SW480 (cell line): Measurements from ENCODE around the gene TNKS2.
A peak's percentile ranks its signal among the peaks of the same experiment; 100 is the strongest.
"Not testable (repeated sequence)": the region's sequence is repeated elsewhere in the genome, so short reads cannot be mapped to it uniquely, and the experiment has no call there.

Source experiments
- DNase-seq: peaks from one replicate; pipeline ENCODE4 v3.0.0-alpha.2; 2016; ENCODE audit warnings: low spot score

TNKS2 gene

GRCh38 chr10:91865562-91866081 is 67.4 kb downstream of the TNKS2 start:
- no peak for DNase-seq

- no peak for DNase-seq
Observed at GRCh38 chr10:91875156-91875555, 76.9 kb downstream of the TNKS2 start.

- no peak for DNase-seq
Observed at GRCh38 chr10:91875779-91876178, 77.6 kb downstream of the TNKS2 start.

- no peak for DNase-seq
Observed at GRCh38 chr10:91879515-91880170, 81.4 kb downstream of the TNKS2 start.

- no peak for DNase-seq
Observed at GRCh38 chr10:91880310-91880709, 82.1 kb downstream of the TNKS2 start.

- DNase-seq: no peak
Observed at GRCh38 chr10:91883549-91884444, 85.6 kb downstream of the TNKS2 start.

- no peak for DNase-seq
Observed at GRCh38 chr10:91884536-91884935, 86.3 kb downstream of the TNKS2 start.

GRCh38 chr10:91885362-91886079 is 87.3 kb downstream of the TNKS2 start:
- DNase-seq: no peak

GRCh38 chr10:91886954-91887271 is 88.7 kb downstream of the TNKS2 start:
- DNase-seq: no peak

DNA sequence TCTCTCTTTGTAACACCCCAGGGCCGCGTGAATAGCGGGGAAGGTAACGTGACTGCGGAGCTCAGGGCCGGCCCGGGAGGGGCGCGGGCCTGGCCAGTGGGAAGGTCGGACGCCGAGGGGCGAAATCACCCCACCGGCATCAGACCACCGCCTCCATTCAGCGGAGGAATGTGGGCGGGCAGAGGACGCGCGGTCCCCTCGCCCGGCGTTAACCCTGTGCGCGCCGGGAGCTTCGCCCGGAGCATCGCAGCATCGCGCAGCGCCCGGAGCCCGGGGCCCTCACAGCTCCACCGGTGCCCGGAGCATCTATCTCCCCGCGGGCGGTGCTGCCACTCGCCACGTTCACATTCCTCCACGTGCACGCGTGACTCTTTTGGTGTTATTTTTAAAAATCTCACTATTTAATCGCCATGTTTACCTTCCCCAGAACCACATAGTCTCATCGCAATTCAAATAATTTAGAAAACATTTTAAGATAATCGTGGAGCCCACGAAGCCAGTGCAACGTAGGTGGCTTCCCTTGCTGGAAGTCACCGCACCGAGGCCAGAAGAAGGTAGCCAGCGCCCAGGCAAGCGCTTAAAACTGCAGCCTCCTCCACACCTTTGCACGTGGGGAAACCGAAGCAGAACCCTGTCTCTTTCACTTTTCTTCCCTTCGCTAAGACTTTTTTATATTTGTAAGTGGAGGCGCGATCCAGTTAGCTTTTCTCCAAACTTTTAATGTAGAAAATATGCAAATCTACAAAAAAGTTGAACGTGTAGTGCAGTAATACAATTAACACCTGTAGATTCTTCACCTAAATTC is 89.2 kb downstream of the TNKS2 start:
- DNase-seq: peak; percentile 43

- DNase-seq: no peak
Observed at GRCh38 chr10:91891125-91892001, 93.1 kb downstream of the TNKS2 start.

DNA sequence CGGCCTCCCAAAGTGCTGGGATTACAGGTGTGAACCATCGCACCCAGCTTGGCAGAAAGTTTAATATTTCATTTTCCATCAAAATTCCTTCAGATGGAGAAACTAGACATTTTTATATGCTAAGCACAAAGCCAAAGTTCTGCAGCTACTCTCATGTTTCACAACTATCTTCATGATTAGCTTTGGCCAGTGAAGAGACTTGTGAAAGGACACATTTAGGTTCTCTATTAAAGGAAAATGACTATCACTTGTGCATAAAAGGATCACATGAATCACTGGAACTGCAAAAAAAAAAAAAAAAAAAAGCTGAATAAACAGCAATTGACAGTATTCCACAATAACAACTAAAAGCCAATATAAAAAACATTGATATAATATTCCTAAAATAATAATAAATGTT is 94.8 kb downstream of the TNKS2 start:
- DNase-seq: no peak

DNA sequence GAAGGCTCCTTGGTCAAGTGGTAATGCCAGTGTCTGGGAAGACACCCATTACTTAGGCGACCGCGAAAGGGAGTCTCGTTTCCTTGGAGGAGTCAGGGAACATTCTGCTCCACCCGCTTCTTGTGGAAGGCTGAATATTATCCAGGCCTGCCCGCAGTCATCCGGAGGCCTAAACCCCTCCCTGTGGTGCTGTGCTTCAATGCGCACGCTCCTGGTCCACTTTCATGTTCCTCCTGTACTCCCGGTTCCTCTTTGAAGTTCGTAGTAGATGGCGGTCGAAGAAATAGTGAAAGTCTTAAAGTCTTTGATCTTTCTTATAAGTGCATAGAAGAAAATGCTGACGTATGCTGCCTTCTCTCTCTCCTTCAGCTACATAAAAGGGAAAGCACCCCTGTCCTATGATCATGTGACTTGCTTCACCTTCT is 96.0 kb downstream of the TNKS2 start:
- DNase-seq: not testable (repeated sequence)

DNA sequence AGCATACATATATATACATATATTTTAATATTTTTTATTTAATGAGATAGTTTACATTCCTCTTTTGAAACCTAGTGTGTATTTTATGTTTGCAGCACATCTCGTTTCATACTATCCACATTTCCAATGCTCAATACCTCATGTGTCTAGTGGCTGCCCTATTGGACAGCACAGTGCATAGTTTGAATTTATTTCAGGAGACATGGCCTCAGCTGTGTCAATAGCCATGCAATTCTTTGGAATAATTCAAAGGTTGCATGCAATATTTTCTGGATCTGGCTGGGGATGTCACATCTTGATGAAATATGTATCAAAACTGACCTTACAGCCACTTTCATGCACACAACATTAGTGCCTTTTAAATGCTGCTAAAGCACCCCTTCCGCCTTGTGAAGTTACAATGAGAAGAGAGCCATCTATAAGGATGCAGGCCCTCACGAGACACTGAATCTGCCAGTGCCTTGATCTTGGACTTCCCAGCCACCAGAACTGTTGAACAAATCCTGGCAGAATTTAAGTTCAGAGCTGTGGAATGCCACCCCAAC is 98.1 kb downstream of the TNKS2 start:
- no peak for DNase-seq

- no peak for DNase-seq
Observed at GRCh38 chr10:91897421-91897820, 99.2 kb downstream of the TNKS2 start.

DNA sequence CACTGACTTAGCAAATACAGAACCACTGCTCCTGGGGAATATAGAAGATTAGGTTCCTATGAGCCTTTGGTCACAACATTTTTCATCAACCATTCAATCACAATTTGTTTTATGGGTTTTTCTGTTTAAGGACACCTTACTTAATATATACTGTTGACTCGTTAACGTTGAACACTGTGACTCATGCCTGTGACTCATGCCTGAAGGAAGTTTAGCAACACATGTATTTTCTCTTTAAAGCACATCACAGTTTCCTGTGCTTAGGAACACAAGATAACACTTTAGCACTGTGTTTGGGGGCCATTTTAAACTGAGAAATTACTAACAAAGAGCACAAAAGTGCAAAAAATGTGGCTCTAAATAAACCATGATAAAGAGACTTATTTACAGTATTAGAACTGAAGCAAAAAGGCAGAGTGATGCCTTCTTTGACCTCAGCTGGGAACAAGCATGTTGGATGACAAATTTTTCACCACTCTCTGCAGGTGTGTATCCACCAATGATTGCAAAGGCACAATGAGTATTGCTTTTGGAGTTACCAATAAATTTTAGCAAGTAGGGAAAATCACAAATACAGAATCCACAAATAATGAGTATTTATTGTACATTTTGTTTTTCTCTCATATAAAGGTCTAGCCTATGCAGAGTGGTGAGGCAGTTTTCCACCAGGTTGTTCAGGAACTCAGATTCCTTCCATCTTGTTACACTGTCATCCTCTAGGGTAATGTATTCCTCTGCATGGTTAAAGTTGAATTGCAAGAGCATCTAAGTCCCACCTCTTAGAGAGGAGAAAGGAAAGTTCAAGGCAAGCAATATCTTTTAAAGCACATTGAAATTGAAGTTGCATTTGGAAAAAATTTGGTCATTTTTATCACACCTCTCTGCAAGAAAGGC is 103.8 kb downstream of the TNKS2 start:
- peak; percentile 81 for DNase-seq

DNA sequence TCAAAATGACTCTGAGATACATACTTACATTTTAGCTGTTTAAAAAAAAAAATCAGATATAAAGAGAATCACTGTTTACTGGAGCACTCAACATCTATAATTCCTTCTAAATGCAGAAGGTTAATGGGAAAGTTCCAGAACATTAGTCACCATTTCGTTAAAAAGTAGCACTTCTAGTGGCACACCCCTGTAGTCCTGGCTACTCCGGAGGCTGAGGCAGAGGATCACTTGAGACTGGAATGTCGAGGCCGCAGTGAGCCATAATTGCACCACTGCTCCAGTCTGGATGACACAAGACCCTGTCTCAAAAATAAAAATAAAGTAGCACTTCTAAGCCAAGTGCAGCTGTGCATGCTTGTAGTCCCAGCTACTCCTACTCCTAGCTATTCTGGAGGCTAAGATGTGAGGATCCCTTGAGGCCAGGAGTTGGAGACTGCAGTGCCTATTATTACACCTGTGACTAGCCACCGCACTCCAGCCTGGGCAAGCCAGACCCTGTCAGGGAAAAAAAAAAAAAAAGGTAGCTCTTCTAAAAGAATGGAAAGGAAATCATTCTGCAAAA is 108.9 kb downstream of the TNKS2 start:
- DNase-seq: no peak

GRCh38 chr10:91907914-91908336 is 109.7 kb downstream of the TNKS2 start:
- DNase-seq: no peak
